Kidney (tissue), 14 donors: ENCODE data around the gene PRKCD. TPM values are rescaled to one million over a fixed set of nuclear protein-coding genes. Genes with fewer than 3 reads are reported as not detected.

ENCODE experiments used
- DNase-seq, 5 donors: peaks; one replicate each; pipeline ENCODE4 v3.0.0-alpha.2; 2013 to 2020
- FAIRE-seq: peaks from 2 replicates; lab custom pipeline; 2012; peaks lifted over from hg19 to GRCh38; lab: Jason Lieb, UNC
- H3K27ac ChIP-seq, 2 donors: one replicate each; pipeline ENCODE4 v1.7.0; 2013; ENCODE audit warnings: low read depth in 2 of 2, low read length in 2 of 2, inconsistent platforms in 1 of 2
- H3K27me3 ChIP-seq: one replicate; pipeline ENCODE4 v1.7.1; 2013; ENCODE audit warnings: low read length, inconsistent platforms; ENCODE audit not compliant: control insufficient read depth, insufficient read depth
- H3K36me3 ChIP-seq, 3 donors: one replicate each; pipeline versions ENCODE4 v1.7.0 to v1.7.1; 2013; ENCODE audit warnings: low read length in 3 of 3, control low read depth in 1 of 3, inconsistent platforms in 1 of 3; ENCODE audit not compliant: insufficient read depth in 3 of 3, control insufficient read depth in 2 of 3
- H3K4me1 ChIP-seq, 3 donors: one replicate each; pipeline versions ENCODE4 v1.7.0 to v1.7.1; 2013; ENCODE audit warnings: low read length in 3 of 3, inconsistent platforms in 1 of 3, low read depth in 1 of 3; ENCODE audit not compliant: control insufficient read depth in 2 of 3, insufficient read depth in 2 of 3
- H3K4me3 ChIP-seq, 3 donors: one replicate each; pipeline versions ENCODE4 v1.7.0 to v1.8.1; 2013; ENCODE audit warnings: low read length in 3 of 3, control low read depth in 1 of 3, inconsistent platforms in 1 of 3
- H3K9ac ChIP-seq, 3 donors: one replicate each; pipeline versions ENCODE4 v1.7.0 to v1.7.1; 2013; ENCODE audit warnings: low read length in 3 of 3, control low read depth in 1 of 3, inconsistent platforms in 1 of 3
- H3K9me3 ChIP-seq, 3 donors: one replicate each; pipeline versions ENCODE4 v1.7.0 to v1.7.1; 2013; ENCODE audit warnings: low read length in 3 of 3, control low read depth in 1 of 3, inconsistent platforms in 1 of 3; ENCODE audit not compliant: control insufficient read depth in 2 of 3, insufficient read depth in 1 of 3
- intact Hi-C: fragments of 100-400 bp; cut with DNase I; formaldehyde crosslinking; loops from one replicate; pipeline ENCODE4 v1.11.1; 2022
- polyA plus RNA-seq: library from polyadenylated mRNA; stranded (reverse); fragments of 350-450 nt; fragmentation: Illumina TruSeq; extraction: RNeasy Lipid Tissue Mini Kit (QIAGEN cat#74804); gene quantifications from one replicate; pipeline ENCODE4 v1.2.3, GENCODE V29; 2014; ENCODE audit warnings: low read depth, low replicate concordance; ENCODE audit not compliant: insufficient read depth
- total RNA-seq: library from RNA; stranded (reverse); fragmentation: NEBNext Ultra II Directional; extraction: Animal tissue kit (Norgen Biotek cat#: 25700); gene quantifications from one replicate; pipeline ENCODE4 v1.2.1, GENCODE V29; 2021
- TF ChIP-seq, protein P1 (sequence below): IDR thresholded peaks from 3 replicates; pipeline ENCODE4 v1.5.1; 2012; ENCODE audit warnings: mild to moderate bottlenecking, moderate library complexity, borderline replicate concordance; ENCODE audit not compliant: insufficient read depth; ENCODE audit errors: extremely low read depth
- donor health status: control.
- donor health status: control.
- donor health status: control.
- donor health status: control.
- donor health status: control.
- donor health status: DM: yes; HTN: yes; CAD: no.
- donor health status: Normal renal cell carcinoma (clear cell type).

The PRKCD gene
- total and polyA plus RNA-seq, 2 donors from 2014 or later: 26.6 to 29.1 TPM

DNA sequence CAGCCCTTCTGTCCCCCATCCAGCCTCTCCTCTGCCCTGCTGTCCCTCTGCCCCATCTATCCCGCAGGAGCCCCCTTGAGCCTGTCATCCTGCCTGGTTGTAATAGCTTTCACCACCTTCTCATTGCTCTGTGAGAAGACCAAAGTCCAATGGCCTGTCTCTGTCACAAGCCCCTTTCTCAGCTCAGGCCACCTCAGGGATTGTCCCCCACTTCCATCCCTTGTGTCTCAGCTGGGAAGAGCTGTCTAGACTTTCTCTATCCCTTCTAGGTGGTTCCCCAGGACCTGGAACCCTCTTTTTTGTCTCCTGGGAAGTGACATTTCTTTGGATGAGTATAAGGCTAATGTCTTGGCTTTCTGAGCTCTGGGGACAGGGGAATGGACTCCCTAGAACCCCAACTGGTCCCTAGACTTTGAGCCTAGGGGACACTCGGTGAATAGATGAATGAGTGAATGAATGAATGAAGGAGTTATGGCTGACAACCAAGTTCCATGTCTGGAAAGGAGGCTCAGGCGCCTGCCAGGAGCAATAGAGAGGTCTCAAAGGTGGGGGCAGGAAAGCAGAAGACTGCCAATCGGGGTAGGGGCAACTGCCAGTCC, 849 bp upstream of the PRKCD start:
- H3K27me3 ChIP-seq: no peaks in the 10 kb centered on the region
- peak overlapping the region; percentile 11 to 55 (median 41) for H3K4me3 ChIP-seq
- H3K9me3 ChIP-seq: no peaks in the 10 kb centered on the region
- peaks cover 0 to 55% (median 30%) of the 10 kb centered on the region in 3 donors for H3K4me1 ChIP-seq
- intact Hi-C loops: no loop called here
- H3K27ac ChIP-seq: peak overlapping the region; percentile 73 to 78
- TF ChIP-seq, protein P1, sequence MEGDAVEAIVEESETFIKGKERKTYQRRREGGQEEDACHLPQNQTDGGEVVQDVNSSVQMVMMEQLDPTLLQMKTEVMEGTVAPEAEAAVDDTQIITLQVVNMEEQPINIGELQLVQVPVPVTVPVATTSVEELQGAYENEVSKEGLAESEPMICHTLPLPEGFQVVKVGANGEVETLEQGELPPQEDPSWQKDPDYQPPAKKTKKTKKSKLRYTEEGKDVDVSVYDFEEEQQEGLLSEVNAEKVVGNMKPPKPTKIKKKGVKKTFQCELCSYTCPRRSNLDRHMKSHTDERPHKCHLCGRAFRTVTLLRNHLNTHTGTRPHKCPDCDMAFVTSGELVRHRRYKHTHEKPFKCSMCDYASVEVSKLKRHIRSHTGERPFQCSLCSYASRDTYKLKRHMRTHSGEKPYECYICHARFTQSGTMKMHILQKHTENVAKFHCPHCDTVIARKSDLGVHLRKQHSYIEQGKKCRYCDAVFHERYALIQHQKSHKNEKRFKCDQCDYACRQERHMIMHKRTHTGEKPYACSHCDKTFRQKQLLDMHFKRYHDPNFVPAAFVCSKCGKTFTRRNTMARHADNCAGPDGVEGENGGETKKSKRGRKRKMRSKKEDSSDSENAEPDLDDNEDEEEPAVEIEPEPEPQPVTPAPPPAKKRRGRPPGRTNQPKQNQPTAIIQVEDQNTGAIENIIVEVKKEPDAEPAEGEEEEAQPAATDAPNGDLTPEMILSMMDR: no peak
- DNase-seq (no peak), FAIRE-seq (no peak)
- peak overlapping the region in 1 of 3 donors; percentile 24 for H3K9ac ChIP-seq
- no peaks in the 10 kb centered on the region for H3K36me3 ChIP-seq

DNA sequence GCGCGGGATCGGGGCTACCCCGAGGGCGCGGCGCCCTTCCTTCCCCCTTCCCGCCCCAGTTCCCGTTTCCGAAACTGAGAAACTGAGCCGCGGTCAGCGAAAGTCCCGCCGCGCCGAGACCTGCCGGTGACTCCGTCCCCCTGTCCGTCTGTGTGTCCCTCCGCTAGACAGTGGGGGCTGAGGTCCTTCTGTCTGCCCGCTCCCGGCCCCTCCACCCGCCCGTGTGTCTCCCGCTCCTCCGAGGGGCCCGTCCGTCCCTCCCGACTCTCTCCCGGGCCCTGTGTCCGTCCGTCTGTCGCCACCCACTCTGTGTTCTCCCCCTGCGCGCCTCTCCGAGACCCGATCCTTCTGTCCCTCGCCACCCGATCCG, 426 bp downstream of the PRKCD start:
- no peak for FAIRE-seq
- TF ChIP-seq, protein P1: no peak
- Histone ChIP-seq H3K4me3 (peak overlapping the region; percentile 48 to 76 (median 73)), H3K27me3 (no peaks in the 10 kb centered on the region), H3K9me3 (no peaks in the 10 kb centered on the region), H3K36me3 (peaks cover 0 to 3% (median 3%) of the 10 kb centered on the region in 3 donors), H3K9ac (peak overlapping the region in 2 of 3 donors; percentile 66 to 77), H3K4me1 (peaks cover 0 to 52% (median 26%) of the 10 kb centered on the region in 3 donors), H3K27ac (peak overlapping the region; percentile 74 to 78)
- DNase-seq: peak in 1 of 5 donors; percentile 73
- intact Hi-C loops: no loop called here

DNA sequence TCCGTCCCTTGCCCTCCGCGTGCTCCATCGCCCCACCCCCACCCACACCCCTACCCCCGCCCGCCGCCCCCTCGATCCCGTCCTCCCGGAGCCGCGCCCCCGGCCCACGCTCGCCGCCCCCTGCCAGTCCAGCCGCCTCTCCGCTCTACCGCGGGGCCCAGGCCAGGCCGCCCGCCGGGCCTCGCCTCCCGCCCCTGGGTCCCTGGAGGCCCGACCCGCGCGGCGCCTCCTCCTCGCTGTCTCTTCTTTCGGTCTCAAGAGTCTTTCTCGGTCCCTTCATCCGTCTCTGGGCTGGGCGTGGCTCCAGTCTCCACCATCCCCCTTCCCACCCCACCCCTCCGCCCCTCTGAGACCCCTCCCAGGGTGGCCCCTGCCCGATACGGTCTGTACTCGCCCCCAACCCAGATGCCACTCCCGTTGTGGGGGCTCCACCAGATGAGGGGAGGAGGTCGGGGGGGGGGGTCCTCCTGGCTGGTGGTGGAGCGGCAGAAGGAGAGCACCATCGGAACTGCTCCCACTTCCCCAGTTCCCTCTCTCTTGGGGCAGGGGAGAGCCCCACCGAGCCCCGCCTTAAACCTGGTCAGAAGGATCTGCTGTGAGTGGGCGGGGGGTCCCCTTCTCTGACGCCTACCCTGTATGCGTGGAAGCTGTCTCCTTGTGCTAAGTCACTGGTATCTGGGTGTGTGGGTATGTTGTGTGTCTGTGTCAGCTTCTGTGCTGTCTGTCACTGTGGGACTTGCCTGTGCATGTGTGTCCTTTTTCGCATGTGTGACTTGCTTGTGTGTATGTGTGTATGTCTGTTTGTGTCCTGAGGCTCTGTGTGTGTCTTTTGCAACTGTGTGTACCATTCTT, 1.0 kb downstream of the PRKCD start:
- no peak for FAIRE-seq
- peaks cover 0 to 54% (median 31%) of the 10 kb centered on the region in 3 donors for H3K4me1 ChIP-seq
- DNase-seq: peak in 4 of 5 donors; percentile 37 to 82 (median 59)

More for the DNA sequence above, 1.0 kb downstream of the PRKCD start:
- Histone ChIP-seq H3K36me3 (peaks cover 0 to 3% (median 3%) of the 10 kb centered on the region in 3 donors), H3K4me3 (peak overlapping the region; percentile 48 to 81 (median 73)), H3K9me3 (no peaks in the 10 kb centered on the region), H3K27ac (peak overlapping the region; percentile 52 to 71), H3K9ac (peak overlapping the region; percentile 7 to 76 (median 26)), H3K27me3 (no peaks in the 10 kb centered on the region)
- intact Hi-C loops: no loop called here
- TF ChIP-seq, protein P1: no peak
